Measurements from ENCODE around the gene AUTS2. TPM values are rescaled to one million over a fixed set of nuclear protein-coding genes. Genes with fewer than 3 reads are reported as not detected.

AUTS2 gene
- total RNA-seq, 1 experiment from 2014 or later = not detected

GRCh38 chr7:70455925-70456324, 857.6 kb downstream of the AUTS2 start:
- Mint-ChIP-seq H3K4me3 (ENCODE audit: low read depth, unreplicated experiment) (no peak overlapping the region), H3K9me3 (ENCODE audit: low read depth, unreplicated experiment) (no peaks in the 10 kb centered on the region), H3K4me1 (ENCODE audit: low read depth, unreplicated experiment) (no peaks in the 10 kb centered on the region), H3K36me3 (ENCODE audit: insufficient read depth, unreplicated experiment) (no peaks in the 10 kb centered on the region), H3K27me3 (ENCODE audit: unreplicated experiment) (no peaks in the 10 kb centered on the region), H3K27ac (ENCODE audit: unreplicated experiment) (no peak overlapping the region)
- TF ChIP-seq, protein P1, sequence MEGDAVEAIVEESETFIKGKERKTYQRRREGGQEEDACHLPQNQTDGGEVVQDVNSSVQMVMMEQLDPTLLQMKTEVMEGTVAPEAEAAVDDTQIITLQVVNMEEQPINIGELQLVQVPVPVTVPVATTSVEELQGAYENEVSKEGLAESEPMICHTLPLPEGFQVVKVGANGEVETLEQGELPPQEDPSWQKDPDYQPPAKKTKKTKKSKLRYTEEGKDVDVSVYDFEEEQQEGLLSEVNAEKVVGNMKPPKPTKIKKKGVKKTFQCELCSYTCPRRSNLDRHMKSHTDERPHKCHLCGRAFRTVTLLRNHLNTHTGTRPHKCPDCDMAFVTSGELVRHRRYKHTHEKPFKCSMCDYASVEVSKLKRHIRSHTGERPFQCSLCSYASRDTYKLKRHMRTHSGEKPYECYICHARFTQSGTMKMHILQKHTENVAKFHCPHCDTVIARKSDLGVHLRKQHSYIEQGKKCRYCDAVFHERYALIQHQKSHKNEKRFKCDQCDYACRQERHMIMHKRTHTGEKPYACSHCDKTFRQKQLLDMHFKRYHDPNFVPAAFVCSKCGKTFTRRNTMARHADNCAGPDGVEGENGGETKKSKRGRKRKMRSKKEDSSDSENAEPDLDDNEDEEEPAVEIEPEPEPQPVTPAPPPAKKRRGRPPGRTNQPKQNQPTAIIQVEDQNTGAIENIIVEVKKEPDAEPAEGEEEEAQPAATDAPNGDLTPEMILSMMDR (IDR thresholded peaks at IDR 0.05; ENCODE audit: unreplicated experiment) = no peak
- intact Hi-C loops (cut with micrococcal nuclease; ENCODE audit: unreplicated experiment) = no loop called here
- BruUV-seq (replicated peaks) = no TSS peak
- CTCF ChIA-PET = no interaction called here
- no peak for DNase-seq

DNA sequence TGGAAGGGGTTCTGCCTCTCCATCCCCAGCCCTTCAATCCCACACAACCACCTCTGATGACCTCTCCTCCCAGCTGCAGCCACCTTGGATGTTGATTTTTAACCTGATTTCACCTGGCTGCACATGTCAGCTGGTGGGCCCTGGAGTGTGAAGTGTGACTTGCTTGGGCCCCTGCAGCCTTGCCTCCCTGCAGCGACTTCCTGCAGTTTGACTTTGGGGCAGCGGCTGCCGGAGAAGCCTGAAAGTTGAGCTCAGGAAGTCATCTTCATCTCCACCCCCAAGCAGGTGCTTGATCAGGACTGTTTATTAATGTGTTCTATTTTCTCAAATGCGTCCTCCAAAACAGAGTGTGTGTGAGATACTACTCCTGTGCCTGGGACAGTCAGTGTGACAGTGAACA, 858.4 kb downstream of the AUTS2 start:
- no peaks in the 10 kb centered on the region for H3K27me3 Mint-ChIP-seq (ENCODE audit: unreplicated experiment)
- no TSS peak for BruUV-seq (replicated peaks)

DNA sequence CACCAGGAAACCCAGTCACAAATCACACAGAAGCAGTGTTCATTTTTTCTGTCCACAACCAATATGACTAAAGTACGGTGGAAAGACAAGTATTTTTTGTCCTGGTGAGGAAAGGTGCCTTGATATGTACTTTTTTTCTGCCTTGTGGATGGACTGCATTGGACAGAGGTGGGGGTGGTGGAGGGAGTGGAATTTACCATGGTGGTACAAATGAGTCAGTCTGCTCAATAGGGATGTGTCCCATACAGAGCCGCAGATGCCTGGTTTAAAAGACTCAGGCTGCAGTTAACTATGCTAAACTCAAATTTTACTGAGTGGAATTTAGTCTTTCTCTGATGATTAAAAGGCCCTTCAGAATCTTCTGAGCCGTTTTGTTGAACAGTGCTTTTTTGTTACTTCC, 859.2 kb downstream of the AUTS2 start:
- BruUV-seq (replicated peaks) = no TSS peak
- TF ChIP-seq, protein P1 (IDR thresholded peaks at IDR 0.05; ENCODE audit: unreplicated experiment) = no peak
- no peak overlapping the region for H3K4me3 Mint-ChIP-seq (ENCODE audit: low read depth, unreplicated experiment)
- DNase-seq = no peak
- no peaks in the 10 kb centered on the region for H3K36me3 Mint-ChIP-seq (ENCODE audit: insufficient read depth, unreplicated experiment)
- no peaks in the 10 kb centered on the region for H3K27me3 Mint-ChIP-seq (ENCODE audit: unreplicated experiment)
- no peak overlapping the region for H3K27ac Mint-ChIP-seq (ENCODE audit: unreplicated experiment)
- H3K4me1 Mint-ChIP-seq (ENCODE audit: low read depth, unreplicated experiment) = no peaks in the 10 kb centered on the region
- intact Hi-C loops (cut with micrococcal nuclease; ENCODE audit: unreplicated experiment) = no loop called here
- no peaks in the 10 kb centered on the region for H3K9me3 Mint-ChIP-seq (ENCODE audit: low read depth, unreplicated experiment)
- CTCF ChIA-PET = no interaction called here

More for the DNA sequence above, 858.4 kb downstream of the AUTS2 start:
- H3K36me3 Mint-ChIP-seq (ENCODE audit: insufficient read depth, unreplicated experiment) = no peaks in the 10 kb centered on the region
- TF ChIP-seq, protein P1 (IDR thresholded peaks at IDR 0.05; ENCODE audit: unreplicated experiment) = no peak
- no peaks in the 10 kb centered on the region for H3K9me3 Mint-ChIP-seq (ENCODE audit: low read depth, unreplicated experiment)
- H3K4me1 Mint-ChIP-seq (ENCODE audit: low read depth, unreplicated experiment) = no peaks in the 10 kb centered on the region
- no peak overlapping the region for H3K27ac Mint-ChIP-seq (ENCODE audit: unreplicated experiment)
- CTCF ChIA-PET = no interaction called here
- DNase-seq = no peak
- no peak overlapping the region for H3K4me3 Mint-ChIP-seq (ENCODE audit: low read depth, unreplicated experiment)
- intact Hi-C loops (cut with micrococcal nuclease; ENCODE audit: unreplicated experiment) = no loop called here

- Mint-ChIP-seq H3K9me3 (ENCODE audit: low read depth, unreplicated experiment) (no peaks in the 10 kb centered on the region), H3K36me3 (ENCODE audit: insufficient read depth, unreplicated experiment) (no peaks in the 10 kb centered on the region), H3K27ac (ENCODE audit: unreplicated experiment) (no peak overlapping the region), H3K27me3 (ENCODE audit: unreplicated experiment) (no peaks in the 10 kb centered on the region), H3K4me3 (ENCODE audit: low read depth, unreplicated experiment) (no peak overlapping the region), H3K4me1 (ENCODE audit: low read depth, unreplicated experiment) (no peaks in the 10 kb centered on the region)
- BruUV-seq (replicated peaks) = no TSS peak
- TF ChIP-seq, protein P1 (IDR thresholded peaks at IDR 0.05; ENCODE audit: unreplicated experiment) = no peak
- CTCF ChIA-PET = no interaction called here
- intact Hi-C loops (cut with micrococcal nuclease; ENCODE audit: unreplicated experiment) = no loop called here
- no peak for DNase-seq
These were observed 859.8 kb downstream of the AUTS2 start for GRCh38 chr7:70457883-70458680.
